Large intestine (tissue), 3 donors: Measurements from ENCODE around the gene WSCD1. TPM values are rescaled to one million over a fixed set of nuclear protein-coding genes. Genes with fewer than 3 reads are reported as not detected.

Experiments used
- DNase-seq, 2 donors: peaks; one replicate each; pipeline versions ENCODE4 v3.0.0 to v3.0.0-alpha.2; 2013
- H3K27ac ChIP-seq: one replicate; pipeline ENCODE4 v1.5.1; 2013; ENCODE audit warnings: low read length
- H3K27me3 ChIP-seq: 2 replicates; pipeline ENCODE4 v1.6.1; 2013; ENCODE audit warnings: low read length; ENCODE audit not compliant: control insufficient read depth, insufficient read depth
- H3K36me3 ChIP-seq: 2 replicates; pipeline ENCODE4 v1.6.1; 2013; ENCODE audit warnings: low read length; ENCODE audit not compliant: control insufficient read depth, insufficient read depth
- H3K4me1 ChIP-seq: one replicate; pipeline ENCODE4 v1.6.1; 2013; ENCODE audit warnings: low read length; ENCODE audit not compliant: control insufficient read depth, insufficient read depth
- H3K4me3 ChIP-seq: one replicate; pipeline ENCODE4 v1.5.1; 2013; ENCODE audit warnings: low read length
- H3K9me3 ChIP-seq: one replicate; pipeline ENCODE4 v1.6.1; 2013; ENCODE audit warnings: mild to moderate bottlenecking, low read depth, low read length, moderate library complexity; ENCODE audit not compliant: control insufficient read depth
- WGBS: methylation state at CpG from one replicate; pipeline ENCODE4 v1.1.5; 2013; ENCODE audit warnings: low lambda C conversion rate; ENCODE audit not compliant: insufficient coverage; 5-methylcytosine and 5-hydroxymethylcytosine counted together
- polyA plus RNA-seq: library from polyadenylated mRNA; unstranded; fragments of 120-200 nt; gene quantifications from one replicate; pipeline ENCODE4 v1.2.1, GENCODE V29; 2013

Gene WSCD1
- polyA plus RNA-seq, 1 donor = 1.9 TPM

DNA sequence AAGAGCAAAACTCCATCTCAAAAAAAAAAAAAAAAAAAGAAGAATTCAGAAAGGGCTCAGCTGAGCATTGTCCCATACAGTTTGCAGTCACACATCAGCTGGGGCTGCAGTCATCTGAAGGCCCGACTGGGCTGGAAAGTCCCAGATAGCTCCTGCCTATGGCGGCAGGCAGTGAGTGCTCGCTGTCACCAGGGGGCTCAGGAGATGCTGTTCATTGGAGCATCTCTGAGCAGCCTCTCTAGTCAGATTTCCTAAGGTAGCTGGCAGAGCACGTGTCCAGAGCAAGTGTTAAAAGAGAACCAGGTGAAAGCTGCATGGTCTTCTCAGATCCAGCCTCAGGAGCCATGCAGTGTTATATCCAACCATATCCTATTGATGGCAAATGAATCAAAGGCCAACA is 75.8 kb downstream of the WSCD1 start:
- Histone ChIP-seq H3K4me3 (no peak overlapping the region), H3K9me3 (no peaks in the 10 kb centered on the region), H3K27ac (no peak overlapping the region), H3K4me1 (no peaks in the 10 kb centered on the region), H3K27me3 (no peaks in the 10 kb centered on the region), H3K36me3 (no peaks in the 10 kb centered on the region)
- no CpG with 5 or more reads among the region's 4 CpGs for WGBS
- DNase-seq = no peak

- Histone ChIP-seq H3K27me3 (no peaks in the 10 kb centered on the region), H3K27ac (no peak overlapping the region), H3K36me3 (no peaks in the 10 kb centered on the region), H3K9me3 (no peaks in the 10 kb centered on the region), H3K4me1 (no peaks in the 10 kb centered on the region), H3K4me3 (no peak overlapping the region)
- WGBS = no CpG with 5 or more reads among the region's 7 CpGs
- DNase-seq = no peak
These were observed 76.9 kb downstream of the WSCD1 start for GRCh38 chr17:6147042-6147441.

DNA sequence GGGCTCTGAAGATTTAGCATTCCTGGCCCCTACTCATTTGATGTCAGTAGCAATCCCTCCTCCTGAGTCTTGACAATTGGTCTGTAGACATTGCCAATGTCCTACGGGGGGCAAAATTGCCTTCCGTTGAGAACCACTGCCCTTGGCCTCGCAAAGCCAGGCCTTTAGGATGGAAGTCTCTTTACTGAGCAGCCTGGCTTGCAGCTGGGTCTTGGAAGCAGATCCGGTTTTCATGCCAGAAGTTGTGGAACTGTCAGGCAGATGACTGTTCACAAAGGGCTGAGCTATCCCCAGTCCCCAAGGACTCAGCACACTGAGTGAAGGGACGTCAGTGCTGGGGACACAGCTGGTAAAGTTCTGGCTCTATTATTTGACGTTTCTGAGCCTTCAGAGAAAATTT is 83.2 kb downstream of the WSCD1 start:
- Histone ChIP-seq H3K4me3 (no peak overlapping the region), H3K4me1 (no peaks in the 10 kb centered on the region), H3K27ac (no peak overlapping the region), H3K36me3 (no peaks in the 10 kb centered on the region), H3K27me3 (no peaks in the 10 kb centered on the region), H3K9me3 (no peaks in the 10 kb centered on the region)
- WGBS = no CpG with 5 or more reads among the region's 6 CpGs
- no peak for DNase-seq

DNA sequence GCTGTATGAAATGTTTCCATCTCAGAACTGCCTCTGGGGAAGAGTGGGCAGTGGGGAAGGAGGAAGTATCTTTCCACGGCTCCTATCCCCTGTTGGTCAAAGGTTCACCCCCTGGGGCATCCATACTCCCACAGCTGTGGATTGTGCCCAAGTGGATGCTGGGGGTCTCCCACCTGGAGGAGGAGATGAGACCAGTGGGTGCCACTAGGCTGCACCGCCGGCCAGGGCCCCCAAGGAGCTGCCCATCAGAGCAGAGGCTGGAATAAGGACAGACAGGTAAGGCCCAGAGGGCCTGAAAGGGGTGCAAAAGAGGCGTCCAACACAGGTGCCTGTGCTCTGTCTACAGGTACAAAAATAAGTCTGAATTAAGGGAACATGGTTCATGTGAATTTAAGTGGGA is 87.5 kb downstream of the WSCD1 start:
- H3K36me3 ChIP-seq = no peaks in the 10 kb centered on the region

GRCh38 chr17:6159541-6160231 is 89.5 kb downstream of the WSCD1 start:
- no CpG with 5 or more reads among the region's 15 CpGs for WGBS
- DNase-seq = no peak
- no peak overlapping the region for H3K4me3 ChIP-seq

More for the DNA sequence above, 87.5 kb downstream of the WSCD1 start:
- no CpG with 5 or more reads among the region's 4 CpGs for WGBS
- DNase-seq = no peak
- Histone ChIP-seq H3K27me3 (peaks cover 3% of the 10 kb centered on the region), H3K27ac (no peak overlapping the region), H3K9me3 (no peaks in the 10 kb centered on the region), H3K4me1 (no peaks in the 10 kb centered on the region), H3K4me3 (no peak overlapping the region)

DNA sequence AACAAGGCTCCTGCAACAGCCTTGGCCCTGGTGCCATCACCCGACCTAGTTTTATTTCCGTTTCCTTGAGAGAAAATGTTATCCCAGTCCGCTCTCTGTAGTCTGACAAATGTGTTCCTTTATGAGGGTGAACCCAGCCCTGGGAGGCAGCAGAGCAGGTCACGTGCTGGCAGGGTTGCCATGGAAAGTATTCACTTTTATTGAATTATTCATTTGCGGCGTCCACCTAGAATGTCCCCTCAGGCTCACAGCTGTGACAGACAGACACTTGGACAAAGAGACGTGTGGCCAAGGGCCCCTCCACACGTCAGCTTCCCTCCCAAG is 90.0 kb downstream of the WSCD1 start:
- H3K36me3 ChIP-seq = no peaks in the 10 kb centered on the region
- 62% methylated on average over 3 of the region's 8 CpGs for WGBS
- H3K4me1 ChIP-seq = no peaks in the 10 kb centered on the region
- H3K4me3 ChIP-seq = no peak overlapping the region
- H3K27ac ChIP-seq = no peak overlapping the region
- no peak for DNase-seq
- H3K27me3 ChIP-seq = peaks cover 3% of the 10 kb centered on the region
- no peaks in the 10 kb centered on the region for H3K9me3 ChIP-seq

More at GRCh38 chr17:6159541-6160231, 89.5 kb downstream of the WSCD1 start:
- Histone ChIP-seq H3K4me1 (no peaks in the 10 kb centered on the region), H3K9me3 (no peaks in the 10 kb centered on the region), H3K27me3 (peaks cover 3% of the 10 kb centered on the region), H3K36me3 (no peaks in the 10 kb centered on the region), H3K27ac (no peak overlapping the region)

GRCh38 chr17:6160911-6161855 is 91.0 kb downstream of the WSCD1 start:
- DNase-seq = no peak
- Histone ChIP-seq H3K36me3 (no peaks in the 10 kb centered on the region), H3K9me3 (no peaks in the 10 kb centered on the region), H3K27ac (no peak overlapping the region), H3K27me3 (peaks cover 3% of the 10 kb centered on the region), H3K4me3 (no peak overlapping the region), H3K4me1 (no peaks in the 10 kb centered on the region)
- WGBS = 93% methylated on average over 5 of the region's 24 CpGs

GRCh38 chr17:6162216-6162615 is 92.0 kb downstream of the WSCD1 start:
- peaks cover 3% of the 10 kb centered on the region for H3K27me3 ChIP-seq
- WGBS = 83% methylated on average over 1 of the region's 4 CpGs
- no peak for DNase-seq
- no peak overlapping the region for H3K4me3 ChIP-seq
- no peaks in the 10 kb centered on the region for H3K4me1 ChIP-seq
- H3K27ac ChIP-seq = no peak overlapping the region
- no peaks in the 10 kb centered on the region for H3K36me3 ChIP-seq
- H3K9me3 ChIP-seq = no peaks in the 10 kb centered on the region

DNA sequence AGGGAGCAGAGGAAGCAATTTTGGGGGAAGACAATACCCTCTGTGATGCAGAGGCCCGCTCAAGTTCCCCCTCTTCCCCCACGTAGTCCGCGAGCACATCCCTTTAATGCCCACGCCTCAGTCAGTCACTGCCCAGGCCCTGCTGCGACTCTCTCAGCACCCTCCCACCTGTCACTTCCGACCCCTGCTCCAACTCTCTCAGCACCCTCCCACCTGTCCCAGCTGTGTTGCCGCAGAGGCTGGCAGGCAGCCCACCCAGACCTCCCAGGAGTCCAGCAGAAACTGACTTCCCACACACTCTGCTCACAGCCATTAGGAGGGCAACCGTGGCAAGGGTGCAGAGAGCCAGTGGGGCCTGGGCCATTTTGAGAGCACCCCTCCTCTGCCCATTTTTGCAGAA is 92.7 kb downstream of the WSCD1 start:
- H3K27me3 ChIP-seq = peaks cover 7% of the 10 kb centered on the region
- DNase-seq = no peak
- H3K4me3 ChIP-seq = no peak overlapping the region
- no peak overlapping the region for H3K27ac ChIP-seq
- no CpG with 5 or more reads among the region's 9 CpGs for WGBS
- H3K4me1 ChIP-seq = no peaks in the 10 kb centered on the region
- no peaks in the 10 kb centered on the region for H3K36me3 ChIP-seq
- no peaks in the 10 kb centered on the region for H3K9me3 ChIP-seq

DNA sequence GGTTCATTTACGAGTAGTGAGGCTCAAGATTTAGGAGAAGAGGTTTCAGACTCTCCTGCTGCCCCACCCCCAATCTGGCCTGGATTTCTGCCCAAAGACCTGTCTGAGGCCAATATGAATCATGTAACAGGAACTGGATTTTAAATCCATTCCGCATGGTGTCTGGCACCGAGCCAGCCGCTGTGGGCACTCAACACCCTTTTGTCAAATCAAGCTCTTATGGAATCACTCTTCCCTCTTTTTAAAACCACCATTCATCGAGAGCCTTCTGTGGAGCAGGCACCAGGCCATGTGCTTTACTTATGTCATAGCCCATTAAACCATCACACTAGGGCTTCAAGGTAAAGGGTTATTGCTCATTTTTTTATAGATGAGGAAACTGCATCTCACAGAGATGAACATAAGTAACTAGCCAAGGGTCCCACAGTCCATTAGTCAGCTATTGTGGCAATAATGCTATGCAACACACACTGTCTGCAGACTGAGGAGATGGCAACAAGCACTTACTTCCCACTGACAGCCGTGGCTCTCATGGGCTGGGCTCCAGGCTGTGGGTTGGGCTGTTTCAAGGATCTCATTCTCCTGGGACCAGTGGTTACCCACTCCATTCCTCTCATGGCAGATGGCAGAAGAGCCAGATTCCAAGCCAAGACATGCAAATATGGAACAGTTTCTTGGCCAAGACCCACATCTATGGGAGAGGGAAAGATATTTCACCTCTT is 93.6 kb downstream of the WSCD1 start:
- Histone ChIP-seq H3K4me1 (no peaks in the 10 kb centered on the region), H3K9me3 (no peaks in the 10 kb centered on the region), H3K36me3 (no peaks in the 10 kb centered on the region), H3K27ac (no peak overlapping the region), H3K27me3 (peaks cover 7% of the 10 kb centered on the region), H3K4me3 (no peak overlapping the region)
- DNase-seq = no peak
- WGBS = no CpG with 5 or more reads among the region's 6 CpGs
